ENCODE measurements around the gene RHOT2.

DNA sequence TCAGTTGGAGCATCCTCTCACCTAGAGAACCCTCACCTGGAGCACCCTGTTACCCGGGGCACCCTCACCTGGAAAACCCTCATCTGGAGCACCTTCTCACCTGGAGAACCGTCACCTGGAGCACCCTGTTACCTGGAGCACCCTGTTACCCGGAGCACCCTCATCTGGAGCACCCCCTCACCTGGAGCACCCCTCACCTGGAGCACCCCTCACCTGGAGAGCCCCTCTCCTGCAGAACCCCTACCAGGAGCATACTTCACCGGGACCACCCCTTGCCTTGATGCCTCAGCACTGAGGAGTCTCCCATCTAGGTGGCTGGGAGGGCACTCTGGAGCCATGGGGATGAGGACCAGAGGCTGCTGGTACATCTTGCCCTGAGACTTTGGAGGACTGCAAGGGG is 41.0 kb downstream of the RHOT2 start:
- TF ChIP-seq, protein P1, sequence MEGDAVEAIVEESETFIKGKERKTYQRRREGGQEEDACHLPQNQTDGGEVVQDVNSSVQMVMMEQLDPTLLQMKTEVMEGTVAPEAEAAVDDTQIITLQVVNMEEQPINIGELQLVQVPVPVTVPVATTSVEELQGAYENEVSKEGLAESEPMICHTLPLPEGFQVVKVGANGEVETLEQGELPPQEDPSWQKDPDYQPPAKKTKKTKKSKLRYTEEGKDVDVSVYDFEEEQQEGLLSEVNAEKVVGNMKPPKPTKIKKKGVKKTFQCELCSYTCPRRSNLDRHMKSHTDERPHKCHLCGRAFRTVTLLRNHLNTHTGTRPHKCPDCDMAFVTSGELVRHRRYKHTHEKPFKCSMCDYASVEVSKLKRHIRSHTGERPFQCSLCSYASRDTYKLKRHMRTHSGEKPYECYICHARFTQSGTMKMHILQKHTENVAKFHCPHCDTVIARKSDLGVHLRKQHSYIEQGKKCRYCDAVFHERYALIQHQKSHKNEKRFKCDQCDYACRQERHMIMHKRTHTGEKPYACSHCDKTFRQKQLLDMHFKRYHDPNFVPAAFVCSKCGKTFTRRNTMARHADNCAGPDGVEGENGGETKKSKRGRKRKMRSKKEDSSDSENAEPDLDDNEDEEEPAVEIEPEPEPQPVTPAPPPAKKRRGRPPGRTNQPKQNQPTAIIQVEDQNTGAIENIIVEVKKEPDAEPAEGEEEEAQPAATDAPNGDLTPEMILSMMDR (IDR thresholded peaks at IDR 0.05): no peak
- no peak for TF ChIP-seq POLR2A (IDR thresholded peaks at IDR 0.05)
